HPDE6-E6E7 (cell line): ENCODE data around the gene NUDT4B.
"Not testable (repeated sequence)": the region's sequence is repeated elsewhere in the genome, so short reads cannot be mapped to it uniquely, and the experiment has no call there.

Source experiments
- DNase-seq: peaks from one replicate; pipeline ENCODE4 v3.0.0; 2011; ENCODE audit warnings: missing footprints; ENCODE audit errors: extremely low spot score

Gene NUDT4B

DNA sequence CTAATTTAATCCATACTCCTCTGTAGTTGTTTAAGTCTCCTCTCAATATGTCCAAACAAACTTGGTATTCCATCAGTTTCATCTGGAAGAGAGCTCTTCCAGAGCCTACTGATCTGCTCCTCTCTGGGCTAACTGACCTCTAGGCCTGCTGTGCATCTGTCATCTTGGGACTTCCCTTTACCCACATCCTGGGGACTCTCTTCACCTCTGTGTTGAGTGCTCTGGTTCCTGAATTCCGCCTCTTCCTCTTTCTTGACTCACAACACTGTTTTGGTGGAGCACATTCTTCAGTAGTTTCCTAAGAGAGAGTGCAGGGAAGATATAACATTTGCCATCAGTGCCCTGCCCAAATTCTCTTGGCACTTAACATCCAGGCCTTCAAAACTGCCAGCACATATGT lies 13.0 kb upstream of the NUDT4B start:
- DNase-seq = not testable (repeated sequence)

DNA sequence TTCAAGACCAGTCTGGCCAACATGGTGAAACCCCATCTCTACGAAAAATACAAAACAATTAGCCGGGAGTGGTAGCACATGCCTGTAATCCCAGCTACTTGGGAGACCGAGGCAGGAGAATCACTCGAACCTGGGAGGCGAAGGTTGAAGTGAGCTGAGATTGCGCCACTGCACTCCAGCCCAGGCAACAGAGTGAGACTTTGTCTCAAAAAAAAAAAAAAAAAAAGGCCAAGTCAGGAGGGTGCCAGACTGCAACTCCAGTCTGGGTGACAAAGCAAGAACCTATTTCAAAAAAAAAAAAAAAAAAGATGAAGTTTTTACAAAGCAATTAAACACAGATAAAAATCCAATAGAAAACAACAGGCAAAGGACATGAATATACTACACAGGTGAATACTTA lies 9.9 kb upstream of the NUDT4B start:
- DNase-seq = not testable (repeated sequence)

DNA sequence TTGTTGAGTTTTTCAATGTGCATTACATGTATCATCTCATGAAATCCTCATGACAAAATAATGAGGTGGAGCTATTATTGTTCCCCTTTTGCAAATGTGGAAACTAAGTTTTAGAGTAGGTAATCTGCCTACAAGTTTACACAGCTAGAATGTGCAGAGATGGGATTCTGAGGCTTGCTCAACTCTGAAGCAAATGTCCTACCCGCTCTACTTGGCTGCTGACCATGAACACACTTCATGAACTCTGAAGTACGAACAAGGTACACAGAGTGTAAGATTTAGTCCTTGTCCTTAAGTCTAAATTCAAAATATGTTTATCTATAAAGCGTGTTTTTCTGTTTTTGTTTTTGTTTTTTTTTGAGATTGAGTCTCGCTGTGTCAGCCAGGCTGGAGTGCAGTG lies 5.4 kb upstream of the NUDT4B start:
- not testable (repeated sequence) for DNase-seq

DNA sequence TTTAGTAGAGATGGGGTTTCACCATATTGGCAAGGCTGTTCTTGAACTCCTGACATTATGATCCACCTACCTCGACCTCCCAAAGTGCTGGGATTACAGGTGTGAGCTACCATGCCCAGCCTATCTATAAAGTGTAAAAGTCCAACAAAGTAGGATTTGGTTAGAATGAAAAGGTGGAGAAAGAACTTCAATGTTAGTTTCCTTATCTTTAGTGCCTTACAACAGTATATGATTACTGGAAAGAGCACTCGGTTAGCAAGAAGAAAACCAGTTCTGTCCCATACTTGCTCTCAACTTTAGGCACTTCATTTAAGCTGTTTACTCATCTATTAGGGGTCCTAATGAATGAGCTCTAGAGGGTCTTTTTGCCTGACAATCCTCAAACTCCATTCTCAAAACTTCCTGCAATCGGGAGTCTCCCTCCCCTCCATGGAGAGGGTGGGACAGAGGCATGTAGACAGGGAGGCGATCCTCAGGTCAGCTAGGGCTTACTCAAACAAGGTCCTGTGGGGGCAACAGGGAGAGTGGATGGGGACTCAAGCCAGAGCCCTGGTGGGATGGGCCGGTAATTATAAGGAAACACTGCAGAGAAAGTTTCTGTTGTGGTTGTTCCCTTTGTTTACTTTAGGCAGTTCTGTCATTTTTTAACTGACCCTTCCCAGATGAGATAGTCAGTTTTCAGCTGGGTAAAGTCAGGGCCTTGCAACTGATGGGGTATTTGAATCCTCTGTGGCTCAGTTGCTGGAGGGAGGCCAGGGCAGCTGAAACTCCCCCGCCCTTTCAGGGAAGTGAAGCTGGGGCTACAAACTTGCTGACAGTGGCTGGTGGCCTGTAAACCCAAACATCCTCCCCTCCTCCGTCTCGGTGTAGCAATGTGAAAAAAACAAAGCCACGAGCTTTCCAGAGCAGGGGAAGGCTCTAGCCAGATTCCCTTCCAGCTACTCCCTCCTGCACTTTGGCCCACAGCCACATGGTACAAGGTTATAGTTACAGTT lies 4.6 kb upstream of the NUDT4B start:
- not testable (repeated sequence) for DNase-seq

DNA sequence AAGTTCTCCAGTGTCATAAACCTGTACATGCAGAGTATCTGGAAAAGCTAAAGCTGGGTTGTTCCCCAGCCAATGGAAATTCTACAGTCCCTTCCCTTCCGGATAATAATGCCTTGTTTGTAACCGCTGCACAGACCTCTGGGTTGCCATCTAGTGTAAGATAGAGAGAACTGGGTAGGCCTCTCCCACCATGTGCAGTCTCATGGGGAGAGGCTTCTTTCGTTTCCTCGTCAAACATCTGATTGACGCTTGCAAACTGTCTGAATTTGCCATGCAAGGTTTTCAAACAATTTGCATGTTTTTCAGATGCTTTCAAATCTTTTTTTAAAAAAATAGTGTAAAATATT lies 734 bp downstream of the NUDT4B start:
- not testable (repeated sequence) for DNase-seq

DNA sequence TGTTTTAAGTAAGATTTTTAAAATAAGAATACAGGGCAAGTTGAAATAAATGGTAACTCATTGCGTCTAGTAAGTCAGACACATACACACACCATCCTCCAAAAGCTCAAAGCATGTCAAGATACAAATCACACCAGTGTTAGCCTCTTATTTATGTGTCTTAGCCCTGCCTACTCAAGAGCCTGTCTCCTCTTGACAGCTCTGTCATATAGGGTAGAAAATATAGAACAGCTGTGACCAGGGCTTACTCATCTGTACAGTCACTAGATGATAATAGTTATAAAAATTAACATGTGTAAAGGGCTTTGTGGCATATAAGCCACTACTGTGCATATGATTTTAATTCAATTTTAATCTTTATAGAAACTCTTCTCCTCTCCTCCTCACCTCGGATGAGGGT lies 7.7 kb downstream of the NUDT4B start:
- not testable (repeated sequence) for DNase-seq

DNA sequence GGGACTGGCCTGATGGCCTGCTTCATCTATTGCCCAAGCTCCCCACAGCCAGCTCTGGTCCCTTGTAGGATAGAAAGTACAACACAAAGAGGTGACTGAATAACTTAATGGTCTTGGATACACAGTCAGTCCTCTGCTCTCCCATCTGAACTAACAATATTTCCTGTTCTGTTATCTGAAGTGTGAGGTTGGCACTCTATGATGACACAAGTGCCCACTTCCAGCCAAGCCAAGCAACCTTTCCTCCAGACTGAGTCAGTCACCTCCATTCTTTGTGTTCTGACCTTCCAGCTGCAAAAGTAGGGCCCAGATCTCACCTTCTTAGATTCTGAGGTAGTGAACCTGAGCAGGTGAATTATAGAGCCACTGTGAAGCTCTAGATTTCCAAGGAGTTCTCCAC lies 8.9 kb downstream of the NUDT4B start:
- not testable (repeated sequence) for DNase-seq

DNA sequence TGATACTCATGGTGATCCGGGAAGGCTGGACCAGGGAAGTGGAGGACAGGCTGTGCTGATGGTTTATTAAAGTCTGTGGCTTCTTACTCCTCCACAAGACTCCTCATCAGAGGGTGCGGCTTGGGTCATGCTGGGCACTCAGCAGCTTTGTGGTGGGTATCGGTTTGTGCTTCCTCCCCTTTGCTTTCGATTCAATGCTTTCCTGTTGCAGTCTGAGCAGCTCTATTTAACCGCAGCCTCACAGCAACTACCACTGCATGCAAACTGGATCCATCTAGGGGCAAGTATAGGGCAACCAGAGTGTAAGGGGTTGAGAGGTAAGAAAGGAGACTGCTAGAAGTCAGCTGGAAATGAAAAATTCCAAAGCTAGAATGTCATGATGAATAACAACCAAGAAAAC lies 9.8 kb downstream of the NUDT4B start:
- not testable (repeated sequence) for DNase-seq

DNA sequence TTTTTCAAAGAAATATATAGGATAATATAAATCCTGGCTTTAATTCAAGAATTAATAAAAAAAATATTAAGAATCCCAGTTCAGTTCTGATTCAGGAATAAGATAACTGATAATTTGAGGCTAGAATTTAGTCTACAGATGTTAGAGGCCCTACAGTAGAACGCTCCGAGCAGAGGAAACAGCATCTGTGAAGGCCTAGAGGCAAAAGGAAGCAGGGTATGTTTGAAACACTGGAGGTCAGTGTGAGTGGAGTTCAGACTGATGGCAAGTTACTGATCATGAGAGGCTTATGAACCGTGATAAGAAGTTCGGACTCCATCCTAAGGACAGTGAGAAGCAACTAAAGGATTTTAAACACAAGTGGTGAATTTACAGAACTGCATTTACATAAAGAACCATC lies 10.4 kb downstream of the NUDT4B start:
- not testable (repeated sequence) for DNase-seq

DNA sequence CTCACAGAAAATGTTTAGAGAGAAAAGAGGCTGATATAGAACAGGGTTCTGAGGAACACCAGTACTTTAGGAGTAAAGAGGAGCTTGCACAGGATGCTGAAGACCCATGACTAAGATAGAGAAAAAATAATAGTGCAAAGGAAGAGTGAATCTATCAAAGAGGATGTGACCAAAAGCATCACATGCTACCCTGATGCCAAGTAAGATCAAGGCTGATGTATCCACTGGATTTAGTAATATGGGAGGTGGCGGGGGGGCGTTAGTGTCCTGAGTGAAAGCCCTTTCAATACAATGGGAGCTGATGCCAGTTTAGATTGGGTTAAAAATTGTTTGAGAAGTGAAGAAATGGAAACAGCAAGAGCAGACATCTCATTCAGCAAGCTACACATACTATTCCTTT lies 11.2 kb downstream of the NUDT4B start:
- DNase-seq = not testable (repeated sequence)

DNA sequence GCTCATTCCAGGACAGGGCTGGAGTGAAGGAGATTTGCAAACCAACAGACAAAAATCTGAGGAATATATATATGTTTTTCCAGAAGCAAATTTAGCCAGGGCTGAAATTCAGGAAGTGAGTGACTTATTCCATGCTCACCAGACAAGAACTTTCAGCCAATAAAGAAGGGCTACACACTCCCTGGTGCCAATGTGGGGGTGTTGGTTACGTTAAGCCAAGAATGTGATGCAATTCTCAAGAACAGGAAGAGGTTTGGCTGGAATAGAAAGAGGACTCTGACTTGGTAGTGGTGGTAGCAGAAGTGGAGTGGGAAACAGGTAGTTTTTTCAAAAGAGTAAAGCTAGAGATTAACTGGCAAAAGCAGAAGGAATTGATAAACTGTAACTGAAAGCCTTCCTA lies 11.6 kb downstream of the NUDT4B start:
- not testable (repeated sequence) for DNase-seq

DNA sequence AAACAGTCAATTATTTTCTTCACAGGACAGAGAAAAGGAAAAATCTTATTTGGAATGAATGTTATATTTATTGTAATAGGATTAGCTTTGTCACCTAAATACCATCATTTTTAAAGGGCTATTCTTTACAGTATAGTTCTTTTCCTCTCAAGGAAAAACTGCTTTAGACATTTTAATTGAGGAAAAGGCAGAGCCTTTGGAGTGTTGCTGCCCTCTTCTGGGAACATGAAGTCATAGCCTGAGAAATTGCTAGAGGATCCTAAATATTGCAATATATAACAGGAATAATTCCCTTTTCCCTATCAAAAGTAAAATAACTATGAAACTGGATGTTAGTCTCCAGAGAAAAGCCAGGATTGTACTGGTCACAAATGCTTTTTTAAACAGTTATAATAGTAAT lies 12.8 kb downstream of the NUDT4B start:
- DNase-seq = not testable (repeated sequence)

DNA sequence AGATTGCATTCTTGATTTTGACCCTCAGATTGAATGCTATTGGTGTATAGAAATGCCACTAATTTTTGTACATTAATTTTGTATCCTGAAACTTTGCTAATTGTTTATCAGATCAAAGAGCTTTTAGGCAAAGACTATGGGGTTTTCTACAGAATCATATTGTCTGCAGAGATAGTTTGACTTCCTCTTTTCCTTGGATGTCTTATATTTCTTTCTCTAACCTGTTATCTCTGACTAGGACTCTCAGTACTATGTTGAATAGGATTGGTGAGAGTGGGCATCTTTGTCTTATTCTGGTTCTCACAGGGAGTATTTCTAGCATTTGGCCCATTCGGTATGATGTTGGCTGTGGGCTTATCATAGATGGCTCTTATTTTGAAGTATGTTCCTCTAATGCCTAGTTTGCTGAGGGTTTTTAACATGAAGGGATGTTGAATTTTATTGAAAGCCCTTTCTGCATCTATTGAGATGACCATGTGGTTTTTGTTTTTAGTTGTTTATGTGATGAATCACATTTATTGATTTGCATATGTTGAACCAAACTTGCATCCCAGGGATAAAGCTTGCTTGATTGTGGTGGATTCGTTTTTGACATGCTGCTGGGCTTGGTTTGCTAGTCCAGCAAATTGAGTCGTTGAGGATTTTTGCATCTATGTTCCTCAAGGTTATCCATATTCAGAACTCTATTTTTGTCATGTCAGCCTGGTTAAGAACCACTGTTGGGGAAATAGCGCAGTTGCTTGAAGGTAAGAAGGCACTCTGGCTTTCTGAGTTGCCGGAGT lies 16.9 kb downstream of the NUDT4B start:
- DNase-seq = not testable (repeated sequence)

DNA sequence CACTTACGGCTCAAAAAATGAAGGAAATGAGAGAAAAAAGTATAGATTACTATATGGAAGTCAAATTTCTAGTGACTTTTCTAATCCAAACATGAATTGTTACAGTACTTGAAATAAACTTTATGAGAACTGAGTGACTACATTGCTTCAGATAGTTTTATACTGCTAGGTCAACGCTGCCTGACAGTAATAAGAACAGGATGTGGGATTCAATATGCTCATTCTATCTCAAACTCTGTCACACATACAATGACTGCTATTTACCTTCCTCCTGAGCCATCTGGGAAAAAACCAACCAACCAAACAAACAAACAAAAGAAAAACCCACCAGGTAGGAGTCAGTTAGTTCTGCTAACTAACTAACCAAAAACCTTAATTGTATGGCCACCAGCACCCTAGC lies 20.0 kb downstream of the NUDT4B start:
- not testable (repeated sequence) for DNase-seq

DNA sequence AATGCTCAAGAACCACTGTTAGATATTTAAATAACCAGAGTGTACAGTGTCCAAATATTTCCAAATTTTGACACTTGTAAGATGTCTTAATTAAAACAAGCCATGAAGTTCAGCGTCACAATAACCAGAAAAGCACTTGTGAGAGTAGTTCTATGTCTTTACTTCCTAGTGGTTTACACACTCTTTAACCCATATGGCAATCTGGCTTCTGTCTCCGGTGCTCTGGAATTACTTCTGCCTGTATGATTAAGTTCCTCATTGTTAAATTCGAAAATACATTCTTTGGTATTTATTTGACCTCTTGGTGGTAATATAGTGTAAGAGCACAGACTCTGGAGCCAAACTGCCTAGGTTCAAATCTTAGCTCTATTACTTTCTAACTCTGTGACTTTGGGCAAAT lies 20.9 kb downstream of the NUDT4B start:
- not testable (repeated sequence) for DNase-seq

DNA sequence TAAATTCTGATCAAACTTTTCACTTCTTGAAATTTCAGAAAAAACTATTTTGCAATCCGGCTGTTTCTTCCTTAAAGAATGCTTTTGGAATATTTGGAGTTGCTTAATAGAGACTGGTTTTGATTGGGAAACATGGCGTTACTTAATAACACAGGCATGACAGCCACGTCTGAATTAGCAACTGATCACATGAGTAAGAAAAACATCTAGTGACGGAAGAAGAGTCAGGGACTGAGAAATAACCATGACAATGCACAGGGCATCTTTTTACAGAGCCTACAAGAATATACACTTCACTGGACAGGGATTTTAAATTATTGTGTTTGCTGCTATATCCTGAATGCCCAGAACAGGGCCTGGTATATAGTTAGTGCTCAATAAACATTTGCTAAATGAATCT lies 25.1 kb downstream of the NUDT4B start:
- DNase-seq = not testable (repeated sequence)

DNA sequence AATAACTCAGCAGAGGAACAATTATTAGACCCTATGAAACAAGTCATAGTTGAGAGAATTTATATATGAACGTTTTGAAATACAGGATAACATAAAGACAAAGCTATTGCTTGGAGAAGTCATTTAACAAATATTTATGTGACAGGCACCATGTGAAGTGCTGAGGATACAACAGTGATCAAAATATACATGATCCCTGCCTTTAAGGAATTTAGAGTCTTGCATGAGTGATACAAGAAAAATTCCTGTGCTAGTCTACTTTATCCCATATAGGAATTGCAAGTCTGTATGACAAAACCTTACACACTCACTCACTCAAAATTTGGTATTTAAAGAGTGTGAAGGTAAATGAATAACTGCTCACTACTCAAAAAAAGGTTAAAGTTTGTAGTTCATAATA lies 25.5 kb downstream of the NUDT4B start:
- not testable (repeated sequence) for DNase-seq

DNA sequence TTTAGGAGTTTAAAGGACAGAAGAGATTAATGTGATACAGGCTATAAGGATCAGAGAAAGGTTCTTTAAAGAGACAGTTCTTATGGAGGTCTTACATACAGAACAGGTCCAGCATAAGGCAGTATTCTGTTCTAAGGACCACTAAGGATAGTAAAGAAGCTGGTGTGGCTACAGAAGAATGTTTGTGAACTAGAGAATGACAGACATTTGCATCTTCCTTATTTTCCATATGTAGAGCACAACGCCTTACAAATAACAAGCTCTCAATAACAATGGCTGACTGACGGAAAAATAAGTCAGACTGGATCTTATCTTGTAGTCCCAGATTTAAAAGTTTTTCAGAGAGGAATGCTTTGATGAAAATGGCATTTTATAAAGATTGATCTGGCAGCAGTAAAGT lies 26.7 kb downstream of the NUDT4B start:
- DNase-seq = not testable (repeated sequence)

DNA sequence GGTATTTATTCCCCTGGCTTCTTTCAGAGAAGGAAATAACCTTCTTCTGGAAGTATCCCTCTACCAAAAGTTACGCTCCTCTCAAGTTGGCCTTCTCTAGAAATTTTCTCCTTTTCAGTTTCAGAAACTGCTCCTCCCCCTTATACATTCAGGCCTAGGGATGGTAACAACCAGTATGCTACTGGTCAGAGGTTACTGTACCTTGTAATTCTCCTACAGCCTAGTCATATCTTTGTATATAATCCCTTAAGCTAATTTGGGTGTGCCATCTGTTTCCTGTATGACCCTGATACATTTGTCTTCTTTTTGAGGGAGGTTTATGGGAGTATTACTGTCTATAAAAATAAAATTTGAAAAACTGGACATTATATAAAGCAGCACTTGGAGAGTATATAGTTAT lies 29.1 kb downstream of the NUDT4B start:
- DNase-seq = not testable (repeated sequence)

DNA sequence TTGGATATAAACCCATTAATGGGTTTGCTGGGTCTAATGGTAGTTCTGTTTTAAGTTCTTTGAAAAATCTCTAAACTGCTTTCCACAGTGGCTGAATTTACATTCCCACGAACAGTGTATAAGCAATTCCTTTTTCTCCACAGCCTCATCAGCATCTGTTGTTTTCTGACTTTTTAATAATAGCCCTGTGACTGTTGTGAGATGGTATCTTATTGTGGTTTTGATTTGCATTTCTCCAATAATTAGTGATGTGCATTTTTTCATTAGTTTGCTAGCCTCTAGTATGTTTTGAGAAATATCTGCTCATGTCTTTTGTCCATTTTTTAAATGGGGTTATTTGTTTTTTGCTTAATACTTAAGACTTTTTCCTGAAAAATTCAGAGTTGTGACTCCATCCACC lies 31.8 kb downstream of the NUDT4B start:
- not testable (repeated sequence) for DNase-seq

DNA sequence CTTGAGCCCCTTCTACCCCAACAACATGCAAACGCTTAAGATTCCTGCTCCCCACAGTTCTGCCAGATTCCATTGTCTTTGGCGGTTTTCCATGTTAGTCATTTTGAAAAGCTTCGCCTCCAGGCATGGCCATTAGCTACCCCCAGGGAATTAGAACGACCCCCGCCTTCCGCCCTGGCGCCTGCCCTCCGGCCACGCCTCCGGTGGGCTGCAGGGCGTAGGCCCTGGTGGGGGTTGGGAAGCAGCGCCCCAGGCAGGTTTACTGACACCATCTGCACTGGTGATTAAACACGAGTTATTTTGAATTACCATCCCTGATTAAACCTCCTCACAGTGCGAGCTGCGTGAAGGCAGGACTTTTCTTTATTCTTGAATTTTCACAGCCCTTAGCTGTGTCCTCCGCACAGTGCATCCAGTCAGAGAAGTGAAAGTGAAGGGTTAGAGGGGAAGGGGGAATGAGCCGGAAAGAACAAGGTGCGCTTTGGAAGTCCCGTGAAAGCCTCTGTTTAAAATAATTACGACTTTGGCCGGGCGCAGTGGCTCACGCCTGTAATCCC lies 43.0 kb downstream of the NUDT4B start:
- not testable (repeated sequence) for DNase-seq

DNA sequence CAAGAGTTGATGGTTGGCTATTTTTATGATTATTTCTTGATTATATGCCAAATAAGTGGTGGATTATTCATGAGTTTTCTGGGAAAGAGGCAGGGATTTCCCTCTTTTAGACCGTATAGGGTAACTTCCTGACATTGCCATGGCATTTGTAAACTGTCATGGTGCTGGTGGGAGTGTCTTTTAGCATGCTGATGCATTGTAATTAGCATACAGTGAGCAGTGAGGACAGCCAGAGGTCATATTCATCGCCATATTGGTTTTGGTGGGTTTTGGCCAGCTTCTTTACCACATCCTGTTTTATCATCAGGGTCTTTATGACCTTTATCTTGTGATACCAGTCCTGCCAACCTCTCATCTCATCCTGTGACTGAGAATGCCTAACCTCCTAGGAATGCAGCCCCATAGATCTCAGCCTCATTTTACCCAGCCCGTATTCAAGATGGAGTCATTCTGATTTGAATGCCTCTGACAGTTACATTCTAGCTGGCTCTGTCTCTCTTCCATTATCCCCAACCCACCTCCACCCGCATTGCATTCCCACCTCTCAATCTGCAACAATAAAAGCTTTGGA lies 45.3 kb downstream of the NUDT4B start:
- not testable (repeated sequence) for DNase-seq
